ENCODE data around the gene BLTP3B.

- TF ChIP-seq, protein P1, sequence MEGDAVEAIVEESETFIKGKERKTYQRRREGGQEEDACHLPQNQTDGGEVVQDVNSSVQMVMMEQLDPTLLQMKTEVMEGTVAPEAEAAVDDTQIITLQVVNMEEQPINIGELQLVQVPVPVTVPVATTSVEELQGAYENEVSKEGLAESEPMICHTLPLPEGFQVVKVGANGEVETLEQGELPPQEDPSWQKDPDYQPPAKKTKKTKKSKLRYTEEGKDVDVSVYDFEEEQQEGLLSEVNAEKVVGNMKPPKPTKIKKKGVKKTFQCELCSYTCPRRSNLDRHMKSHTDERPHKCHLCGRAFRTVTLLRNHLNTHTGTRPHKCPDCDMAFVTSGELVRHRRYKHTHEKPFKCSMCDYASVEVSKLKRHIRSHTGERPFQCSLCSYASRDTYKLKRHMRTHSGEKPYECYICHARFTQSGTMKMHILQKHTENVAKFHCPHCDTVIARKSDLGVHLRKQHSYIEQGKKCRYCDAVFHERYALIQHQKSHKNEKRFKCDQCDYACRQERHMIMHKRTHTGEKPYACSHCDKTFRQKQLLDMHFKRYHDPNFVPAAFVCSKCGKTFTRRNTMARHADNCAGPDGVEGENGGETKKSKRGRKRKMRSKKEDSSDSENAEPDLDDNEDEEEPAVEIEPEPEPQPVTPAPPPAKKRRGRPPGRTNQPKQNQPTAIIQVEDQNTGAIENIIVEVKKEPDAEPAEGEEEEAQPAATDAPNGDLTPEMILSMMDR (conservative IDR thresholded peaks at IDR 0.05 in 1 of 2, IDR thresholded peaks at IDR 0.05 in 1 of 2; ENCODE audit: extremely low read depth in 1 of 2, insufficient read depth in 1 of 2, low read depth in 1 of 2, low read length in 2 of 2): no peak
- TF ChIP-seq EZH2 (IDR thresholded peaks at IDR 0.05; ENCODE audit: borderline replicate concordance, low read length): no peak
Observed at GRCh38 chr12:100187857-100188519, 45.3 kb upstream of the BLTP3B start.

Data from mammary epithelial cell (primary cell).